HCT116 (cell line): ENCODE data around the gene SORCS2.

Source experiments
- CTCF ChIP-seq, 3 experiments: fragments of 200-600 bp in 1 of 3; sonication (generic) in 1 of 3; IDR thresholded peaks in 2 of 3; conservative IDR thresholded peaks in 1 of 3; 2 replicates each; pipeline ENCODE4 v1.5.1; 2012 to 2017; ENCODE audit warnings: low read depth in 2 of 3, low read length in 2 of 3, antibody characterized with exemption in 1 of 3, borderline replicate concordance in 1 of 3, control low read depth in 1 of 3, mild to moderate bottlenecking in 1 of 3, mixed read lengths in 1 of 3, mixed run types in 1 of 3, moderate library complexity in 1 of 3; ENCODE audit not compliant: insufficient read depth in 1 of 3
- EZH2 ChIP-seq: fragments of 200-600 bp; sonication (generic); IDR thresholded peaks from 2 replicates; pipeline ENCODE4 v1.6.1; 2017; ENCODE audit warnings: antibody characterized with exemption, mixed run types
- JUND ChIP-seq: IDR thresholded peaks from 2 replicates; pipeline ENCODE4 v1.6.1; 2012
- POLR2A ChIP-seq: IDR thresholded peaks from 2 replicates; pipeline ENCODE4 v1.7.0; 2011; ENCODE audit warnings: borderline replicate concordance; ENCODE audit not compliant: insufficient read depth, insufficient read length; ENCODE audit errors: extremely low read depth
- POLR2AphosphoS5 ChIP-seq: IDR thresholded peaks from 2 replicates; pipeline ENCODE4 v1.6.1; 2011; ENCODE audit warnings: mild to moderate bottlenecking, low read depth, low read length, moderate library complexity
- RAD21 ChIP-seq: IDR thresholded peaks from 2 replicates; pipeline ENCODE4 v1.6.1; 2012; ENCODE audit warnings: low read depth, mild to moderate bottlenecking
- YY1 ChIP-seq: IDR thresholded peaks from 2 replicates; pipeline ENCODE4 v1.6.1; 2011; ENCODE audit warnings: low read length, low read depth, moderate library complexity, mild to moderate bottlenecking; ENCODE audit not compliant: insufficient replicate concordance; ENCODE audit errors: extremely low read depth

GRCh38 chr4:7151668-7152227, 40.6 kb upstream of the SORCS2 start:
- no peak for TF ChIP-seq YY1
- TF ChIP-seq CTCF (IDR thresholded peaks at IDR 0.05 in 2 of 3, conservative IDR thresholded peaks at IDR 0.05 in 1 of 3; ENCODE audit: borderline replicate concordance in 1 of 3, insufficient read depth in 1 of 3, low read depth in 2 of 3, low read length in 2 of 3) = peak; percentile 35 to 45 (median 44); a peak in 4 of 6 replicates
- TF ChIP-seq POLR2AphosphoS5 = no peak
- TF ChIP-seq EZH2 = no peak
- TF ChIP-seq RAD21 = peak; percentile 63
- no peak for TF ChIP-seq JUND
- no peak for TF ChIP-seq POLR2A
